B cell (primary cell): ENCODE results near the gene SMIM5. TPM values are rescaled to one million over a fixed set of nuclear protein-coding genes. Genes with fewer than 3 reads are reported as not detected.

Experiments
- ATAC-seq: fragments of 200-7000 bp; cut with Tn5 transposase; one replicate; pipeline ENCODE4 v1.10.0; 2021; ENCODE audit warnings: low read depth, mild to moderate bottlenecking, moderate number of reproducible peaks, moderate library complexity
- CTCF ChIA-PET: fragments of 350-600 bp; sonication (Branson Sonifier 250); formaldehyde crosslinking; loops from one replicate; lab custom pipeline; 2021; ENCODE audit warnings: antibody characterized with exemption, inconsistent platforms; lab: Charles Lee
- POLR2A ChIA-PET: fragments of 350-600 bp; sonication (Branson Sonifier 250); formaldehyde crosslinking; loops from one replicate; lab custom pipeline; 2021; ENCODE audit warnings: antibody characterized with exemption; lab: Charles Lee
- DNase-seq: peaks from one replicate; pipeline ENCODE4 v3.0.0; 2013
- H2AFZ ChIP-seq: 2 replicates; pipeline ENCODE4 v1.6.1; 2012; ENCODE audit warnings: mild to moderate bottlenecking, low read depth, low read length; ENCODE audit not compliant: insufficient read depth, poor library complexity, severe bottlenecking
- H3K27ac ChIP-seq, 2 donors: 1 replicate in 1 of 2; 2 replicates in 1 of 2; pipeline ENCODE4 v1.5.1; 2012 to 2013; ENCODE audit warnings: low read length in 2 of 2, mild to moderate bottlenecking in 2 of 2, moderate library complexity in 1 of 2
- H3K27me3 ChIP-seq, 4 experiments: fragments of 200-600 bp in 1 of 4; sonication (generic) in 1 of 4; replicated peaks in 1 of 4; 1 replicate in 2 of 4; 2 replicates in 2 of 4; pipeline versions ENCODE4 v1.6.1 to v1.7.0; 2013 to 2016; ENCODE audit warnings: low read length in 3 of 4, mild to moderate bottlenecking in 2 of 4, mixed read lengths in 1 of 4, moderate library complexity in 1 of 4; ENCODE audit not compliant: insufficient read depth in 4 of 4, control insufficient read depth in 3 of 4; ENCODE audit errors: control extremely low read depth in 1 of 4
- H3K36me3 ChIP-seq, 2 experiments: replicated peaks in 1 of 2; 1 replicate in 1 of 2; 2 replicates in 1 of 2; pipeline versions ENCODE4 v1.6.1 to v1.7.1; 2013; ENCODE audit warnings: low read length in 1 of 2; ENCODE audit not compliant: insufficient read depth in 2 of 2, control insufficient read depth in 1 of 2; ENCODE audit errors: control extremely low read depth in 1 of 2, extremely low read depth in 1 of 2
- H3K4me1 ChIP-seq, 2 donors: fragments of 200-600 bp in 1 of 2; sonication (generic) in 1 of 2; 1 replicate in 1 of 2; 2 replicates in 1 of 2; pipeline versions ENCODE4 v1.5.1 to v1.6.1; 2013 to 2017; ENCODE audit warnings: low read length in 2 of 2; ENCODE audit not compliant: control insufficient read depth in 2 of 2, insufficient read depth in 2 of 2
- H3K4me2 ChIP-seq: replicated peaks from 2 replicates; pipeline ENCODE3; 2012; ENCODE audit warnings: mild to moderate bottlenecking, low read depth, low read length; ENCODE audit not compliant: poor library complexity, severe bottlenecking
- H3K4me3 ChIP-seq, 5 experiments: fragments of 200-600 bp in 1 of 5; sonication (generic) in 1 of 5; 1 replicate in 3 of 5; 2 replicates in 2 of 5; pipeline versions ENCODE4 v1.5.1 to v1.7.0; 2011 to 2016; ENCODE audit warnings: low read length in 4 of 5, mild to moderate bottlenecking in 4 of 5, low read depth in 2 of 5, control low read depth in 1 of 5, moderate library complexity in 1 of 5; ENCODE audit not compliant: insufficient read depth in 1 of 5; ENCODE audit errors: control extremely low read depth in 1 of 5, extremely low read depth in 1 of 5
- H3K79me2 ChIP-seq: fragments of 200-600 bp; sonication (generic); one replicate; pipeline ENCODE4 v1.6.0; 2016; ENCODE audit warnings: low read length; ENCODE audit not compliant: control insufficient read depth, insufficient read depth
- H3K9ac ChIP-seq: fragments of 200-600 bp; sonication (generic); 2 replicates; pipeline ENCODE4 v1.6.1; 2017; ENCODE audit warnings: mild to moderate bottlenecking, low read length, moderate library complexity
- H3K9me3 ChIP-seq, 3 donors: one replicate each; pipeline versions ENCODE4 v1.6.1 to v1.7.1; 2013; ENCODE audit warnings: low read length in 2 of 3; ENCODE audit not compliant: control insufficient read depth in 2 of 3, insufficient read depth in 1 of 3; ENCODE audit errors: control extremely low read depth in 1 of 3
- H4K20me1 ChIP-seq: 2 replicates; pipeline ENCODE4 v1.6.0; 2012; ENCODE audit warnings: mild to moderate bottlenecking, low read length; ENCODE audit not compliant: insufficient read depth, control insufficient read depth, poor library complexity, severe bottlenecking
- H3K27ac Mint-ChIP-seq: one replicate; pipeline ENCODE4 v1.8.0; 2021; ENCODE audit warnings: mixed read lengths
- H3K27me3 Mint-ChIP-seq: one replicate; pipeline ENCODE4 v1.8.0; 2021; ENCODE audit warnings: mixed read lengths
- H3K4me1 Mint-ChIP-seq: one replicate; pipeline ENCODE4 v1.8.0; 2021; ENCODE audit warnings: mixed read lengths
- H3K4me3 Mint-ChIP-seq: one replicate; pipeline ENCODE4 v1.8.0; 2021; ENCODE audit warnings: mixed read lengths
- H3K9me3 Mint-ChIP-seq: one replicate; pipeline ENCODE4 v1.8.0; 2022; ENCODE audit warnings: mixed read lengths; ENCODE audit not compliant: insufficient read depth
- EZH2 ChIP-seq: IDR thresholded peaks from 2 replicates; pipeline ENCODE4 v1.6.1; 2012; ENCODE audit warnings: borderline replicate concordance, low read depth, mild to moderate bottlenecking, moderate library complexity, low read length; ENCODE audit not compliant: insufficient read depth, poor library complexity, severe bottlenecking
- WGBS: methylation state at CpG from one replicate; pipeline ENCODE4 v1.1.5; 2013; ENCODE audit warnings: missing lambda C conversion rate; ENCODE audit not compliant: insufficient coverage; 5-methylcytosine and 5-hydroxymethylcytosine counted together
- intact Hi-C: fragments of 100-400 bp; cut with micrococcal nuclease; formaldehyde crosslinking; loops from one replicate; pipeline ENCODE4 v1.10.0; 2022
- polyA plus RNA-seq: library from polyadenylated mRNA; depleted of rRNA; stranded (reverse); fragments of >200 nt; gene quantifications from 2 replicates; pipeline ENCODE4 v1.2.3, GENCODE V29; 2012
- total RNA-seq, 2 donors: library from RNA; stranded (reverse); fragments of 120-200 nt in 1 of 2; gene quantifications; 1 replicate in 1 of 2; 2 replicates in 1 of 2; pipeline versions ENCODE4 v1.2.3 to v1.2.4, GENCODE V29; 2013 to 2022
- TF ChIP-seq, protein P1 (sequence below): fragments of 200-600 bp; IDR thresholded peaks from one replicate; pipeline ENCODE4 v1.8.0; 2022; ENCODE audit warnings: antibody characterized with exemption, mild to moderate bottlenecking

SMIM5 gene
- total and polyA plus RNA-seq, 2 donors (not counting 1 experiment from before 2014, with no cell fraction given), result 0.62 to 7.6 TPM

DNA sequence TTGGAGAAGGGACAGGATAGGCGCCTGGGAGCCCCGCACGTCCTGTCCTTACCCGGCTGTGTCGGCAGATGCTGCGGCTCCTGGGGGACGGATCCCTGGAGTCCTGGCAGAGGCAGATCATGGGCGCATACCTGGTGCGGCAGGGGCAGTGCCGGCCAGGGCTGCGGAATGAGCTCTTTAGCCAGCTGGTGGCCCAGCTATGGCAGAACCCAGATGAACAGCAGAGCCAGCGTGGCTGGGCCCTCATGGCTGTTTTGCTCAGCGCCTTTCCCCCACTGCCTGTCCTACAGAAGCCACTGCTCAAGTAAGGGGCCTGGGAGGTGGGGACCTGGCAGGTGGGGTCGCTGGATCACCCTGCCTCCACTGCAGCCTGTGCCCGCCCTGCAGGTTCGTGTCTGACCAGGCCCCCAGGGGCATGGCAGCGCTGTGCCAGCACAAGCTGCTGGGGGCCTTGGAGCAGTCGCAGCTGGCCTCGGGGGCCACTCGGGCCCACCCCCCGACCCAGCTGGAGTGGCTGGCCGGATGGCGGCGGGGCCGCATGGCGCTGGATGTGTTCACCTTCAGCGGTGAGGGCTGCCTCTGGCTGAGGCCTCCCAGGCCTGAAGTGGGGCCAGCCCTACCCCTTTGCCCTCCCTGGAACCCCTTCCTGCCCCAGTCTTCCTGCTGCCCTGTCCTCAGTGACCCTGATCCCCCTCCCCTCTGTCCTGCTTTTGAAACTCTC, 20.2 kb upstream of the SMIM5 start:
- Mint-ChIP-seq H3K4me3 (no peak overlapping the region), H3K27me3 (no peaks in the 10 kb centered on the region), H3K4me1 (no peaks in the 10 kb centered on the region), H3K27ac (no peak overlapping the region), H3K9me3 (no peaks in the 10 kb centered on the region)
- no peaks in the 10 kb centered on the region for H3K9me3 ChIP-seq
- H3K4me3 ChIP-seq, result no peak overlapping the region
- intact Hi-C loops, result no loop called here
- no peak for TF ChIP-seq EZH2
- TF ChIP-seq, protein P1, sequence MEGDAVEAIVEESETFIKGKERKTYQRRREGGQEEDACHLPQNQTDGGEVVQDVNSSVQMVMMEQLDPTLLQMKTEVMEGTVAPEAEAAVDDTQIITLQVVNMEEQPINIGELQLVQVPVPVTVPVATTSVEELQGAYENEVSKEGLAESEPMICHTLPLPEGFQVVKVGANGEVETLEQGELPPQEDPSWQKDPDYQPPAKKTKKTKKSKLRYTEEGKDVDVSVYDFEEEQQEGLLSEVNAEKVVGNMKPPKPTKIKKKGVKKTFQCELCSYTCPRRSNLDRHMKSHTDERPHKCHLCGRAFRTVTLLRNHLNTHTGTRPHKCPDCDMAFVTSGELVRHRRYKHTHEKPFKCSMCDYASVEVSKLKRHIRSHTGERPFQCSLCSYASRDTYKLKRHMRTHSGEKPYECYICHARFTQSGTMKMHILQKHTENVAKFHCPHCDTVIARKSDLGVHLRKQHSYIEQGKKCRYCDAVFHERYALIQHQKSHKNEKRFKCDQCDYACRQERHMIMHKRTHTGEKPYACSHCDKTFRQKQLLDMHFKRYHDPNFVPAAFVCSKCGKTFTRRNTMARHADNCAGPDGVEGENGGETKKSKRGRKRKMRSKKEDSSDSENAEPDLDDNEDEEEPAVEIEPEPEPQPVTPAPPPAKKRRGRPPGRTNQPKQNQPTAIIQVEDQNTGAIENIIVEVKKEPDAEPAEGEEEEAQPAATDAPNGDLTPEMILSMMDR, result no peak
- H3K79me2 ChIP-seq, result no peaks in the 10 kb centered on the region
- H3K4me1 ChIP-seq, result no peaks in the 10 kb centered on the region
- no peak overlapping the region for H2AFZ ChIP-seq
- H4K20me1 ChIP-seq, result no peaks in the 10 kb centered on the region
- no peak overlapping the region for H3K27ac ChIP-seq
- no peak overlapping the region for H3K4me2 ChIP-seq
- no peak overlapping the region for H3K9ac ChIP-seq
- 92% methylated on average over 24 of the region's 27 CpGs for WGBS
- no peaks in the 10 kb centered on the region for H3K27me3 ChIP-seq
- H3K36me3 ChIP-seq, result peaks cover 1 to 55% of the 10 kb centered on the region in 2 experiments
- POLR2A ChIA-PET, result no interaction called here
- CTCF ChIA-PET, result interaction anchor here (1.2 kb wide), 1 partner anchor 20 kb away, joined by 4 read pairs; the partner anchor contains the start of gene SMIM5
- no peak for ATAC-seq
- DNase-seq, result no peak

DNA sequence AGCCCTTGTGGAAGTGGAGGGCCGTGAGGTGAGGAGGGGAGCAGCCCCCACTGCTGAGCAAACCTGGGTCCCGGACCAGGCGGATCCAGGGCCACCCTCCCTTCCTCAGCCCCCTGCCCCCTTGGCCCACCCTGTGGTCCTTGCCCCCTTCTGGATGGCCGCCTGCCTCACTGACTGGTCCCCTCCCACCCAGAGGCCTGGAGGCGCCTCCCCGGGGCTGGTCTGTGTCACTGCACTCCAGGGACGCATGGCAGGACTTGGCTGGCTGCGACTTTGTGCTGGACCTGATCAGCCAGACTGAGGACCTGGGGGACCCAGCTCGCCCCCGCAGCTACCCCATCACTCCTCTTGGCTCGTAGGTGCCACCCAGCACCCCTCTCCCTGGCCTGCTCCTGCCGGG, 19.2 kb upstream of the SMIM5 start:
- Mint-ChIP-seq H3K27me3 (no peaks in the 10 kb centered on the region), H3K4me1 (no peaks in the 10 kb centered on the region), H3K9me3 (no peaks in the 10 kb centered on the region), H3K27ac (no peak overlapping the region), H3K4me3 (no peak overlapping the region)
- H3K79me2 ChIP-seq, result no peaks in the 10 kb centered on the region
- H4K20me1 ChIP-seq, result no peaks in the 10 kb centered on the region
- no peak overlapping the region for H2AFZ ChIP-seq
- ATAC-seq, result no peak
- no peak overlapping the region for H3K4me3 ChIP-seq
- intact Hi-C loops, result no loop called here
- H3K36me3 ChIP-seq, result peaks cover 1 to 57% of the 10 kb centered on the region in 2 experiments
- no peaks in the 10 kb centered on the region for H3K27me3 ChIP-seq
- ChIA-PET CTCF (no interaction called here), POLR2A (no interaction called here)
- TF ChIP-seq, protein P1, result no peak
- TF ChIP-seq EZH2, result no peak
- WGBS, result 83% methylated on average over 12 of the region's 12 CpGs
- DNase-seq, result no peak
- no peak overlapping the region for H3K9ac ChIP-seq
- no peak overlapping the region for H3K27ac ChIP-seq
- H3K4me2 ChIP-seq, result no peak overlapping the region
- no peaks in the 10 kb centered on the region for H3K4me1 ChIP-seq
- H3K9me3 ChIP-seq, result no peaks in the 10 kb centered on the region
